ENCODE measurements around the gene FRG2. TPM values are rescaled to one million over a fixed set of nuclear protein-coding genes. Genes with fewer than 3 reads are reported as not detected.
"Not testable (repeated sequence)": the region's sequence is repeated elsewhere in the genome, so short reads cannot be mapped to it uniquely, and the experiment has no call there.

Gene FRG2
- total RNA-seq, 1 donor from 2014 or later, result not detected

GRCh38 chr4:189980292-189980691 lies 46.8 kb downstream of the FRG2 start:
- not testable (repeated sequence) for H3K27me3 ChIP-seq; H3F3A ChIP-seq (ENCODE audit: low read depth); H3K4me1 ChIP-seq; H3K36me3 Mint-ChIP-seq; H4K20me1 ChIP-seq (ENCODE audit: low read depth); H3K27ac ChIP-seq; H3K36me3 ChIP-seq; H3K4me2 ChIP-seq; DNase-seq (ENCODE audit: low spot score); H3K4me3 Mint-ChIP-seq; H3K9me3 ChIP-seq (ENCODE audit: low read depth); H3K79me2 ChIP-seq (ENCODE audit: low read depth); H3K9ac ChIP-seq; H3K4me3 ChIP-seq; H3K27ac Mint-ChIP-seq; H3K27me3 Mint-ChIP-seq (ENCODE audit: insufficient read depth, low read depth); H3K4me1 Mint-ChIP-seq
- peaks cover 28% of the 10 kb centered on the region for H3K9me3 Mint-ChIP-seq
- H2AFZ ChIP-seq (replicated peaks), result peak overlapping the region; percentile 57
- TF ChIP-seq CTCF (IDR thresholded peaks at IDR 0.05), result peak; percentile 9

GRCh38 chr4:189979196-189980047 lies 47.6 kb downstream of the FRG2 start:
- Histone ChIP-seq H3K79me2 (ENCODE audit: low read depth) (no peaks in the 10 kb centered on the region), H3K27me3 (no peaks in the 10 kb centered on the region), H2AFZ (replicated peaks) (peak overlapping the region; percentile 57), H4K20me1 (ENCODE audit: low read depth) (no peaks in the 10 kb centered on the region), H3F3A (ENCODE audit: low read depth) (no peaks in the 10 kb centered on the region), H3K4me3 (no peak overlapping the region), H3K9me3 (ENCODE audit: low read depth) (no peaks in the 10 kb centered on the region), H3K9ac (no peak overlapping the region), H3K4me1 (no peaks in the 10 kb centered on the region), H3K36me3 (no peaks in the 10 kb centered on the region), H3K4me2 (no peak overlapping the region), H3K27ac (no peak overlapping the region)
- Mint-ChIP-seq H3K36me3 (no peaks in the 10 kb centered on the region), H3K4me3 (no peak overlapping the region), H3K4me1 (peaks cover 3% of the 10 kb centered on the region), H3K27me3 (ENCODE audit: insufficient read depth, low read depth) (no peaks in the 10 kb centered on the region), H3K9me3 (peaks cover 25% of the 10 kb centered on the region), H3K27ac (no peak overlapping the region)
- no peak for TF ChIP-seq EZH2phosphoT487 (IDR thresholded peaks at IDR 0.05)
- no peak for TF ChIP-seq EZH2 (IDR thresholded peaks at IDR 0.05)
- TF ChIP-seq CTCF (IDR thresholded peaks at IDR 0.05), result no peak
- no peak for DNase-seq (ENCODE audit: low spot score)

Small RNA genes lying within 50 kb of the gene (small RNA-seq; reads per million reads assigned to genes)
- gene RNA5SP174, result 0.14 reads per million
- 0.43 reads per million, percentile 47 among the genes with 10 or more reads in this experiment for gene RNA5SP175

Other genes with a start within 250 kb of the FRG2 start
- gene FRG1, start 86.4 kb downstream of the FRG2 start, total RNA-seq (ENCODE audit: low replicate concordance), result 42.5 and 127 TPM in 2 replicates
- not detected in 2 replicates for gene DBET, start 37.2 kb upstream of the FRG2 start, total RNA-seq (ENCODE audit: low replicate concordance)
- not detected in 2 replicates for gene DUX4, start 146.5 kb upstream of the FRG2 start, total RNA-seq (ENCODE audit: low replicate concordance)